GM18505 (cell line): Measurements from ENCODE around the gene PDLIM5.
"Not testable (repeated sequence)": the region's sequence is repeated elsewhere in the genome, so short reads cannot be mapped to it uniquely, and the experiment has no call there.

Experiments used
- ATAC-seq: cut with Tn5 transposase; IDR thresholded peaks from one replicate; pipeline ENCODE4 v1.9.1; 2021; ENCODE audit not compliant: unreplicated experiment
- POLR2A ChIP-seq: IDR thresholded peaks from 4 replicates; pipeline ENCODE4 v1.6.1; 2011; ENCODE audit warnings: borderline replicate concordance; ENCODE audit not compliant: insufficient read depth, insufficient read length; ENCODE audit errors: extremely low read depth

The PDLIM5 gene, protein sequence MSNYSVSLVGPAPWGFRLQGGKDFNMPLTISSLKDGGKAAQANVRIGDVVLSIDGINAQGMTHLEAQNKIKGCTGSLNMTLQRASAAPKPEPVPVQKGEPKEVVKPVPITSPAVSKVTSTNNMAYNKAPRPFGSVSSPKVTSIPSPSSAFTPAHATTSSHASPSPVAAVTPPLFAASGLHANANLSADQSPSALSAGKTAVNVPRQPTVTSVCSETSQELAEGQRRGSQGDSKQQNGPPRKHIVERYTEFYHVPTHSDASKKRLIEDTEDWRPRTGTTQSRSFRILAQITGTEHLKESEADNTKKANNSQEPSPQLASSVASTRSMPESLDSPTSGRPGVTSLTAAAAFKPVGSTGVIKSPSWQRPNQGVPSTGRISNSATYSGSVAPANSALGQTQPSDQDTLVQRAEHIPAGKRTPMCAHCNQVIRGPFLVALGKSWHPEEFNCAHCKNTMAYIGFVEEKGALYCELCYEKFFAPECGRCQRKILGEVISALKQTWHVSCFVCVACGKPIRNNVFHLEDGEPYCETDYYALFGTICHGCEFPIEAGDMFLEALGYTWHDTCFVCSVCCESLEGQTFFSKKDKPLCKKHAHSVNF

GRCh38 chr4:94451695-94452475 is at the start of gene PDLIM5:
Gene PDLIM5, plus strand, starts transcription at chr4:94451942. Its CDS starts 3,347 bp downstream, at chr4:94455289.
- peak; percentile 92 for ATAC-seq
- TF ChIP-seq POLR2A = peak; percentile 93

DNA sequence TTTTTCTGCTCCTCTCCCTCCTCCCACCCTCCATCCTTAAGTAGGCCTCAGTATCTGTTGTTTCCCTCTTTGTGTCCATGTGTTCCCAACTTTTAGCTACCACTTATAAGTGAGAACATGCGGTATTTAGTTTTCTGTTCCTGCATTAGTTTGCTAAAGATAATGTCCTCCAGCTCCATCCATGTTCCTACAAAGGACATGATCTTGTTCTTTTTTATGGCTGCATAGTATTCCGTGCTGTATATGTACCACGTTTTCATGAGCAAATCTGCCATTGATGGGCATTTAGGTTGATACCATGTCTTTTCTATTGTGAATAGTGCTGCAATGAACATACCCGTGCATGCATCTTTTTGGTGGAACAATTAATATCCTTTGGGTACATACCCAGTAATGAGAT is 49.3 kb upstream of the PDLIM5 start:
- not testable (repeated sequence) for ATAC-seq

GRCh38 chr4:94403751-94404150 is 48.0 kb upstream of the PDLIM5 start:
- no peak for ATAC-seq
- TF ChIP-seq POLR2A = no peak

- ATAC-seq = peak; percentile 85
- no peak for TF ChIP-seq POLR2A
These were observed 44.9 kb upstream of the PDLIM5 start for GRCh38 chr4:94406668-94407437.

DNA sequence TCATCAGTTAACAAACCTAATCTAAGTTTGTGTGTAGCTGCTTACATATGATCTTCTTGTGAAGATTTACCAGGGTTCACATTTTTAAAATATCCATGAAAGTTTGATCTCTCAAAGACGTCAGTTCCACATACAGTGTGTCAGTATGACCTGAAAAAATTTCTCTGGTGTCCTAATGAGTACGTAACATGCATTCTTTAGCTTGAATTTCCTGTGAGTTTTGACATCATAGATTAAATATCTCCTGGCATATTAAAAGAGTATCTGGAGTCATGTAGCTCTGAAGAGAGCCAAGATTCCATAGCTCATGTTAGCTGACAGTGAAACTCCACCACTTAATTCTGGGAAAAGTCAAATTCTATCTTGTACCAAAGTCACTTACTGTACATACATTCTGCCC is 43.9 kb upstream of the PDLIM5 start:
- no peak for ATAC-seq
- no peak for TF ChIP-seq POLR2A

DNA sequence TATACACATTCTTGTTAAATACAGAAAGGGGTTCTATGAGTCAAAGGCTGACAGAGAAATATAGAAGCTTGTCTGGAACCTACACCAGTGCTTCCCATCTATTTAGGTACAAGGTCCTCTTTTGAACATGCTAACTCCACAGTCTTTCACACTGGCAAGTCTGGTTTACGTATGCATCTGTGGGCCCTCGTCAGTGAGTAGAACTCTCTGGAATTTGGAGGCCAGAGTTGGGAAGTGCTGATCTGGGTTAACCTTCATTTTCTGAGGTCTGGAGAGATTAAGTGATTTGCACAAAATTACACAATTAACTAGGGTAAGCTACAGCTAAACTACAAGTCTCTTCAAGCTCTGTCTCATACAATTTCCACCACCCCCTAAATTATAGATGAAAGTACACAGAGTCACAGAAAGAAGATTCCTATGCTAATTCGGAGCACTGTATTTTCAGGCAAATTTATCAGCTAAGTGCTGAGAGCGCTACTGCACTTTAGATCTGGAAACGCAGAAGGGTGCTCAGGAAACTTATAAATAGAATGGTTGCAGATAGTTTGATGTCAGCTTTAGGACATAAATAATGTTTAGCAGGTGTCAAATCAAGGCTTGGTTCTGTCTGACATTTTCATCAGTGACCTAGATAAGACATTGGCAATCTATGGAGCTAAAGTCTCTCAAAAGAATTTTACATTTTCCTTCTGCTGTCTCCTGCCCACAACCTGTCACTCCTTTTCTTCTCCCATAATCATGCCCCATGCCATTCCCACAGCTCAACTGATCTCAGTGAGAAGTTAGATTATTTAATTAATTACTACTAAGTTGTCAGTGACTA is 43.0 kb upstream of the PDLIM5 start:
- TF ChIP-seq POLR2A = no peak
- no peak for ATAC-seq

DNA sequence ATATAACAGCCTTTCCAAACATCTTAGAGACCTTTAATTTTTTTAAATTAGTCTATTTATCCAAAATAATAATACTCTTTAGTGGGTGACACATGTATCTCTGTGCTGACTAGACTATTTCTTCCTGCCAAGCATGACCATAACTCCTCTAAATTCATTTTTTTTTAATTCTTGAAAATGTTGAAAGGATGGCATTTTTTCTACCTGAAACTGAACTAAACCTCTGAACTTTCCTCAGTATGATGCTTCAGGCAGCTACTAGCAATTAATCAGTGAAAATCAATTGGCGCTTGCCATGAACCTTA is 42.4 kb upstream of the PDLIM5 start:
- ATAC-seq = no peak
- TF ChIP-seq POLR2A = no peak

- no peak for TF ChIP-seq POLR2A
- ATAC-seq = no peak
These were observed 41.8 kb upstream of the PDLIM5 start for GRCh38 chr4:94409962-94410361.

GRCh38 chr4:94410678-94411206 is 41.0 kb upstream of the PDLIM5 start:
- ATAC-seq = no peak
- no peak for TF ChIP-seq POLR2A

DNA sequence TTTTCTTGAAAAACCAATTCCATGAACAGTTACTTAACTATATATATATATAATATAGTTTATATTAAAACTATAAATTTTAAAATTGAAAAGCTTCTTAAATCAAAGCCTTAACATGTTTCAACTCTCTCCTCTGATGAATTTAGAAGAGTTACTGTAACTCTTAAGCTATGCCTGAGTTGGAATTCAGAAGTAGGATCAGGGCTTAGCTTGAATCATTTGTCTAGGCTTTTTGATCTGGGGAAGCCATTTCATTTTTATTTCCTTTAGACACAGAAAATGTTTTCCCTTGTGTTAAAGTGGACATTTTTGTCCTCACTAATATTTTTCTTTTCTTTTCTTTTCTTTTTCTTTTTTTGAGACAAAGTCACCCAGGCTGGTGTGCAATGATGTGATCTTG is 40.4 kb upstream of the PDLIM5 start:
- no peak for ATAC-seq
- no peak for TF ChIP-seq POLR2A

DNA sequence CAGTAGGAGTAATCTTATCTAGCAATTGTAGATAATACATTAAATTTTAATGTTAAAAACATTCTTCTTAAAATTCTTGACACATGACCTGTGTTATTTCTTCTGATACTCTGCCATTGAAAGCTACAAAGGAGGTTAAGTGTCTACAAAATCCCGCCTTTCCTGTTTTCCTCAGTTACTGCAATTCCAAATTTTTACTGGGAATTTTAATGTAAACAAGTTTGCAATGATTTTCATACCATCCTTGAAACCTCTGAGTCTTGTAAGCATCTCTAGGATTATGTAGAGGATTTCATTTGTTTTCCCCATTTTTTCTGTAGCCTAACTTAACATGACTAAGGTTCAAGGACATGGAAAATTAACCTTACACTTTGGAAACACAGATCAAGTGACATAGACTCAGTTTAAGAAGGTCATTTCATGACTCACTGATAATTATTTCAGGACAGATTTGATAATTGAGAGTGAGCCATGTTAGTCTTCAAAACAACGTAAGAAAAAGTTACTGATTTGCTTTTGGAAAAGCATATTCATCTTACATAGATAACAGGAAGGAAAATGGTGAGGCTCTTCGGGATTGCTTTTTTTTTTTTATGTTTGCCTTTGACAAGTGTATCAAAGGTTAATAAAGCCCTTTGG is 39.6 kb upstream of the PDLIM5 start:
- ATAC-seq = no peak
- no peak for TF ChIP-seq POLR2A

DNA sequence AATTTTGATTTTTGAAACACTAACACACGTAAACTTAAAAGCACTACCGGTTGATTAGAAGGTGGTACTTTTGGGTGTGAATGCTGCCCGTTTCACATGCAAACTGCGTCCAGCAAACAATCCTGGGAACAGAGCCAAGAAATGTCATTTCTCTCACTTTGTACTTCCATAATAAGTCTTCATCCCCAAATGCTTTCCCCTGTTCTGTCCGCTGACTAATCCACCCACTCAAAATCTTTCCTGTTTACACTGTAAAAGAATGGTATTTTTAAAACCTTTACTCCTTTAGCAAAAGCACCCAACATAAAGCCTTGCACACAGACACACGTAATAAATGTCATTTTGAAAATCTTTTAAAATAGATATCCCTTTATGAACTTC is 39.1 kb upstream of the PDLIM5 start:
- ATAC-seq = no peak
- no peak for TF ChIP-seq POLR2A

DNA sequence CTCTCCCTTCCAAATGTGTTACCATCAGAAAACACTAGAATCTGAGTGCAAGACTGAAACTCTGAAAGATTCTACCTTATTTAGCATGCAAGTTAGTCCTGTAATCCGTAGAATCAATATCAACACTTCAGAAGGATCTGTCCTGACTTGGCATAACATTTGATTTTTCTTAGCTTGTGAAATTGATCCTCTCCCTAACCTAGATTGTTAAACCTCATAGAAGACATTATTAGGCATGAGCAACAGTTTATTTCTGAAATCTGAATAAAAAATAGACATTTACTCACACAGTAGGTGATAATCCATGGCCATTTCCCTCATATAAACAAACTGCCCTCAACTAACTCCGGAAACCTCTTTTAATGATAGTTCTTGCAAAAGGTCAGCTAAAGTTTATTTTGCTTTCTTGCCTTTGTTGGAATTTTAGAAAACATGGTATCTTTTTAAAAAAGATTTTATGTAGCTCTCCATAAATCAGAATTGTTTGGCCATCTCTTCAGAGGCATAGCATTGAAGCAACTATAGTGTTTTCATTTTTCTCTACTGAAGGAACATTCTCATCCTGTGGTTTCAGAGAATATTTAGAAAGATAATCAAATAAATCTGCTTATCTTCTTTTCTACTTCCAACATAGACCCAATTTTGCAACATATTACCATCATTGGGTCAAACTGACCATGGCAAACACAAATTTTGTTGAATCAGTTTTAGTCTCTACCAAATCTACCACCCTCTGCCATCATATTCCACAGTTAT is 38.5 kb upstream of the PDLIM5 start:
- TF ChIP-seq POLR2A = no peak
- ATAC-seq = no peak
